HPDE6-E6E7 (cell line): ENCODE measurements around the gene CKM.

Source experiments
- DNase-seq: peaks from one replicate; pipeline ENCODE4 v3.0.0; 2011; ENCODE audit warnings: missing footprints; ENCODE audit errors: extremely low spot score

CKM gene

DNA sequence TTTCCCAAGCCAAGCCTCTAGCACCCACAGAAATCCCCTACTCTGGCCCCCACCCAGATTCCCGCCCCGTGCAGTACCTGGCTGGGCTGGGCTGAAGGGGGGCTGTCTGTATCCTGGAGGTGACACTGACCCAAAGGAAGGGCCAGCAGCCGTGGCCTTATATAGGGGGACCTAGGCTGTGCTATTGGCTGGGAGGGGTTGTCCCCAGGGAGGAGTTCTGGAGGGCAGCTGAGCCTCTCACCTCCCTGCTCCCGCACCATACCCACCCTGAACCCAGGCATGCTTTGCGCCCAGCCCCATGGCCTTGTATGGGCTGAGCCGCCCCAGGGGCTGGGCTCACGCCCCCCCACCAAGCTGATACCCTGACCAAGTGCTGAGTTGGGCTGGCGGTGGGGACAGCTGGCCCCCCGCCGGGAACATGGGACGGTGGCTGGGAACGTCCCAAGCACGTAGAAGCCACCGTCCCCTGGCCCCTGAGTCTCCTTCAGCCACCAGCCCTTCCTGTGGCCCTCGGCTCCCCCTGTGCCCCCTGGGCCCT, at the start of gene CKM:
CKM (minus strand) TSS at position 132 of the 538 bp plus-strand sequence. CDS start 3,162 bp downstream, outside the sequence.
- no peak for DNase-seq

DNA sequence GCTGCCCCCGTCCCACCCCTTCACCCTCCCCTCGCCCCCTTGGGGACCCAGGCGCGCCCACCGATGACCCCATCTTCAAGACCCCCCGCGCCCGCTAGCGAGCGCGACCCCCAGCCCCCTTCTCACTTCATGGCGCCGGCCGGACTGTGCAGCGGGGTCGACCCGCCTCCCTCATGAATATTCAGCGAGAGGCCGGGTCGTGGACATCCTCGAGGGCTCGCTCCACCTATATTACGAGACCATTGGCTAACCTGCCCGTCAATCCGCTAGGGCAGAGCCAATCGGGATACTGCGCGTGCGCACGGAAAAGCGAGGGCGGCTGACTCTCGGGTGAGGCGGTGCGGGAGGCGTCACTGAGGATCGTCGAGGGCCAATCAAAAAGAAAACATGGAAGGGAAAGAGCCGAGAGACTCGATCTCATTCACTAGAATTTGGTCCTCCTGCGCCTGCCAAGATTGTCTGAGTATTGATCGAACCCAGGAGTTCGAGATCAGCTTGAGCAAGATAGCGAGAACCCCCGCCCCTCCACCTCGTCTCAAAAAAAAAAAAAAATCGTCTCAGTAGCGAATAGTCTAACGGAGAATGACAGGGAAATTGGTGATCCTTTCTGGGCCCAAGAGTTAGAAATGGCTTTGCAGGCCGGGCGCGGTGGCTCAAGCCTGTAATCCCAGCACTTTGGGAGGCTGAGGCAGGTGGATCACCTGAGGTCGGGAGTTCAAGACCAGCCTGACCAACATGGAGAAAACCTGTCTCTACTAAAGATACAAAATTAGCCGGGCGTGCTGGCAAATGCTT, 47.9 kb upstream of the CKM start, which contains the start of gene ERCC2:
ERCC2 (minus strand) TSS at position 164 of the 795 bp plus-strand sequence; CDS start at position 131, 33 bp downstream.
- peak; percentile 100 for DNase-seq

DNA sequence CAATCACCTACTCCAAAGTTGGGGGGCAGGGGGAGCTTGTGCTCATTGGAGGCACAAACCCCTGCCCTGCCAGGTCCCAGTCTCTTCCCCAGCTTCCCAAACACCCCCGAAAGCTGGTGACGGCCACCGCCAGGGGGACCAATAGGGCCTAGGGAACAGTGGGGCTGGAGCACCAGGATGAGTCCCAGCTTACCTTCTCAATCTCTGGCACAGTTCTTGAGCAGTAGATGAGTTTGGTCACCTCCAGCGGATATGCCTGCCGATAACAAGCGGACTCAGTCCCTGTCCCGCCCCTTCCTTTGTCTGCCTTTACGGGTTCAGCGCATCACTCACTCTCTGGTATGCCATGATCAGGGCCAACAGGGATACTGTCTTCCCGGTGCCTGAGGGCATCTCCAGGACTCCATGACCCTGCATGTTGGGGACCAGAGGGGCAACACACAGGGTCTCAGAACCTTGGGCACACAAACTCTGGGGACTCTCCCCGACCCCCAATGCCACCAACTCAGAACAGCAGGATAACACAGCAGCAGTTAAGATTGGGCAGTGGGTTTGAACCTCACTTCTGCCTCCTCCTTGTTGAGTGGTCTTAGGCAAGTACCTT, 46.2 kb upstream of the CKM start:
- no peak for DNase-seq

GRCh38 chr19:45368127-45368526, 45.5 kb upstream of the CKM start:
- no peak for DNase-seq

GRCh38 chr19:45364696-45365095, 42.0 kb upstream of the CKM start:
- no peak for DNase-seq

- DNase-seq: no peak
These were observed 41.3 kb upstream of the CKM start for GRCh38 chr19:45363861-45364459.

DNA sequence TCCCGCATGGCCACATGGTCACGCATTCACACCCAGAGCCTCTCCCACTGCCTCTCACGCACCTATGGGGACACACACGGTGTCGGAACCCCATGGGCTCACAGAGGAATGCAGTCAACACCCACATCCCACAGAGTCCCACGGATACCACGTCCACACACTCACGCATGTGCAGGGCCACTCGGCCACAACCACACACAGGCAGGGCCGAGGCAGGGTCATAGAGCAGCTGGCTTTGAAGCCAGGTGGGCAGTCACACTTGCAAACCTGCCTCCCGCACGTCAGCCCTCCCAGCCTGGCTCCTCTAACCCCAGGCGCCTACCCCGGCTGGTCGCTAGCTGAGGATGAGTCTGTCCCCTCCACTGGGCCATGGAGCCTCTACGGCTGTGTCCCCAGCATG, 39.6 kb upstream of the CKM start:
- no peak for DNase-seq

DNA sequence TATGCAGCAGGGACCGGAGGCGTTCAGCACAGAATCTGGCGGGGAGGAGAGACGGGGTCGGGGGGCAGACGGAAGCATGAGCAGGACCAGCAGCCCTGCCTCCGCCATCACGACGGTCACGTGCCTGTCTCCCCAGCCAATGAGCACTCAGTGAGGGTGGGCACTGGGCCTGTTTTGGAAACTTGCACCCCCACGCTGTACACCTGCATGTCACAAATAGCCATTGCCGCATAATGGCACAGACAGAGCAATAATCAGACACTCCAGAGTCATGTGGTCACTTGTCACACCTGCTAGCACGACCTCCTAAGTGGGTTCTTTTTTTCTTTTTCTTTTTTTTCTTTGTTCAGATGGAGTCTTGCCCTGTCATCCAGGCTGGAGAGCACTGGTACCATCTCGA, 38.9 kb upstream of the CKM start:
- DNase-seq: no peak

- DNase-seq: no peak
These were observed 35.6 kb upstream of the CKM start for GRCh38 chr19:45358213-45358792.

- no peak for DNase-seq
These were observed 34.7 kb upstream of the CKM start for GRCh38 chr19:45357445-45357783.

GRCh38 chr19:45356760-45357444, 34.2 kb upstream of the CKM start:
- DNase-seq: no peak

- DNase-seq: no peak
These were observed 33.2 kb upstream of the CKM start for GRCh38 chr19:45355910-45356309.

GRCh38 chr19:45355402-45355801, 32.7 kb upstream of the CKM start:
- no peak for DNase-seq

DNA sequence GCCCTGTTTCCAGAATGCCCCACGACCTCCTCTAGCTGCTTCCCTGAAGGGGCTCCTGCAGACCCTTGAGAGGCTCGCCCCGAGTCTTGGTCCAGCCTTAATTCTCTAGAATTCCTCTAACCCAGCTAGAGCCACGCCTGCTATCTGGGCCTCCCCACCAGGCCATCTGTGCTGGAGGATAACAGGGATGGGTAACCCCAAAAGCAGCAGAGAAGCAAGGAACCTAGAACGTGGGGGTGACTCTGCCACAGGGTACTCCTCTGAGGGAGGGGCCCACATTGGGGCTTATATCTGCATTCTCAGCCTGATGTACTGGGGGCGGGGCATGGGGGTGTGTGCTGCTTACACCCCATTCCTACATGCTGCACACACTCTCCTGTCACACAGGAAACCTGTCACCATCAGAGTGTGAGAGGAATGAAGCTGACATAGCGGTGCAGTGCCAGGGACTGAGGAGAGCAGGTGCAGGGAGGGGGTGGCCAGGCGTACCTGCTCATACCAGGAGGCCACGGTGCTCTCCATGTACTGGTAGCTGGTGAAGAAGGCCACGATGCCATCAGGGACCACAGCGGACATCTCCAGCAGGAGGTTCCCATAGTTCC, 31.7 kb upstream of the CKM start:
- DNase-seq: no peak

DNA sequence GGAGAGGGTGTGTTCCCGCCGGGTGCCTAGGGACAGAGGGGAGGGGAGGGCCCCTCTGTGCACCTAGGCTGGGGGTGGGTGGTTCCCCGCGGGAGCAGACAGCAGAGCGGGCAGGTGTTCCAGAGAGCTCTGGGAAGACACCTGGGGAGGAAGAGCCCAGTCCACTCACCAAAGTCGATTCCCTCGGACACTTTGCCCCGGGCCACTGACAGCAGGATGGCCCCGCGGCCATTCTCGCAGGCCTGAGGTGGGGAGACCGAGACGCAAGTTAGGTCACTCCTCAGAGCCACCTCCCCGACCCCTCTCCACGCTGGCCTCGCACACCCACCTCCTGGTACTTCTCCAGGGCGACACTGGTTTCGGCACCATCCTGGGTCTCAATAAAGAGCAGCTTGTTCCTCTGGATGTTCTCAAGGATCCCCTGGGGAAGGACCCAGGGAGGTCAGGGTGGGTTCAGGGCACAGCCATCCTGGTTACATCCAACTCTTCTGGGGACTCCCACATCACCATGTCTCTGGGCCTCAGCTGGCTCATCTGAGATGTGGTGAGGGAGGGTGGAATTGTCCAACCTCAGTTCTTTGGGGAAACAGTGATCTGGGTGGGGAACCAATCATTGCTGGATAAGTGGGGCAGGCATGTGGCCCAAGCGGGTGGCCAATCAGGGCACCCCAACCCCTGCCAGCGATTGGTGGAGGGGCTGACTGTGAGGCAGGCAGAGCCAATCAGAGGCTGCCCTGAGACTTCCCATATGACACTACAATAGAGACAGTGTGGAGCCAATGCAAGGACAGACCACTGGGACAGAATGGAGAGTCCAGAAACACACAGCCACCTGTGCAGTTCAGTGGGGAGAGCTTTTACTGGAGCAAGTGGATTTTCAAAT, 30.5 kb upstream of the CKM start:
- no peak for DNase-seq

DNA sequence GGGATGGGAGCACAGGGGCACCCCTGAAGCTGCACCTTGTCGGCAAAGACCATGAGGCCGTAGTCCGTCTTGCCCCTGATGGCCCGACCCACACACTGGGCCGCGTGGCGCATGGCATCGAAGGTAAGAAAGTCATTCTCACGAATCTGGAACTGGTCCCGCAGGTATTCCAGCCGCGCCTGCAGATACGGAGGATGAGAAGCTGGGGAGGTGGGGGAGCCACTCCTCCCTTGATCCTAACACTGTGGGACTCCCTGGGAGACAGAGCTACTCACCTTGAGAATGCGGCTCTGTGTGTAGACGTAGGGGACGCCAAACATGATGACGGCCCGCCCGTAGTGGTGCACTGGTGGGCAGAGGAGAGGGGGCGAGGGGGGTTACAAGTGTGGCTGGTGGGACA, 29.8 kb upstream of the CKM start:
- DNase-seq: no peak

DNA sequence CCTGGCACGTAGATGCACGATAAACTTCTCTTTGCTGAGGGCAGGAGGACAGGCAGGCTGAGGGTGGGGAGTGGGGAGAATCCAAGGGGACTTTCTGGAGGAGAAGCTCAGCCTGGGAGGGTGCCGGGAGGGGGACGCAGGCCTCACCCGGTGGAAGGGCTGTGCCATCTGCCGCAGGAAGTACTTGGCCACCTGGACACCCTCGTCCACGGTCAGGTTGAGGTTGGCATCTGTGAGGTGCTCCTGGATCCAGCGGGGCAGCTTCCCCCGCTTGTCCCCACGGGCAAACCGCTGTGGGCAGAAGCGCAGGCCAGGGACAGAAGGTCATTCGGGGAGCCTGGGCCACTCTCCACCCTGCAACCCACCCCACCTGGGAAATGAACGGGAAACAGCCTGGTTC, 29.4 kb upstream of the CKM start:
- no peak for DNase-seq

GRCh38 chr19:45351401-45351952, 28.8 kb upstream of the CKM start:
- no peak for DNase-seq

DNA sequence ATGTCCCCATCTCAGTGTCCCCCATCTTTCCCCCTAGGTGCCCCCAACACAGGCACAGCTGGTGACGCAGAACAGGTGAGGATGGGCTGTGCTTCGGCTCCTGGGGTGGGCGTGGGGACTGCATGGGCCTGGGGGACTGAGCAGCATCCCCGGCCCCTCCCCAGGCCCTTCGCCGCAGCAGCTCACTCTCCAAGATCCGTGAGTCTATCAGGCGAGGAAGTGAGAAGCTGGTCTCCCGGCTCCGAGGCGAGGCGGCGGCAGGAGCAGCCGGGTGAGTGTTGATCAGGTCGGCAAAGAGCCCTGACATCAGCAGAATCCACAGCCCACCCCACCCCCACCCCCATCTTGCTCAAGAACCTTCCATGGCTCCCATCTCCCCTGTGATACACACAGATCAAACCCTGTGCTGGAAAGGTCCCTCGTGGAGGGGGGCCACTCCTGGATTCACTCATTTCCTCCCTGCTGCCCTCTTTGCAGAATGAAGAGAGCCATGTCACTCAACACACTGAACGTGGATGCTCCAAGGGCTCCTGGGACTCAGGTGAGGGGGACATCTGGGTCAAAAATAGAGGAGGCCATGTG, 27.9 kb upstream of the CKM start:
- DNase-seq: no peak
